Stimulated activated CD4-positive, alpha-beta T cell treated with anti-CD3 and anti-CD28 coated beads, Interleukin-12 subunit alpha, Interleukin-12 subunit beta, amount 100 ng/mL, for 4 hours (primary cell): Measurements from ENCODE around the gene DIAPH1.

Source experiments
- DNase-seq: peaks from one replicate; pipeline ENCODE4 v3.0.0-alpha.2; 2020

The DIAPH1 gene

DNA sequence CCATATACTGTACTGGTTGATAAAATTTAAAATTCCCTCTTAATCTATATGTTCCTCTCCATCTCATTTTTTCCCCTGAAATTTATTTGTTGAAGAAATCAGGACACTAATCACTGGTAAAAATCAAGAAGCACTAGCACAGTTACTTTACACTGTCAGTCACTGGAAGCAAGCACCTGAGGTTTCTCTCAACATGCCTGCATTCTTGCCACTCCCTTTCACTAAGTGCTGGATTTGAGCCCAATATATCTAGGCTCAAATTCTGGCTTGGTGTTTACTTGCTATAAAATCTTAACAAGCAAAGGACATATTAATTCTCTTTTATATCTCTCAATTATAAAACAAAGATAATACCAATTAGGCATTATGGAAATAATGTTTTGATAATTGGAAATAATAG lies 58.6 kb downstream of the DIAPH1 start:
- no peak for DNase-seq

- DNase-seq, result no peak
Observed at GRCh38 chr5:141559461-141559860, 59.3 kb downstream of the DIAPH1 start.

- DNase-seq, result no peak
Observed at GRCh38 chr5:141558150-141558549, 60.6 kb downstream of the DIAPH1 start.

- DNase-seq, result peak; percentile 75
Observed at GRCh38 chr5:141557681-141558136, 61.1 kb downstream of the DIAPH1 start.

DNA sequence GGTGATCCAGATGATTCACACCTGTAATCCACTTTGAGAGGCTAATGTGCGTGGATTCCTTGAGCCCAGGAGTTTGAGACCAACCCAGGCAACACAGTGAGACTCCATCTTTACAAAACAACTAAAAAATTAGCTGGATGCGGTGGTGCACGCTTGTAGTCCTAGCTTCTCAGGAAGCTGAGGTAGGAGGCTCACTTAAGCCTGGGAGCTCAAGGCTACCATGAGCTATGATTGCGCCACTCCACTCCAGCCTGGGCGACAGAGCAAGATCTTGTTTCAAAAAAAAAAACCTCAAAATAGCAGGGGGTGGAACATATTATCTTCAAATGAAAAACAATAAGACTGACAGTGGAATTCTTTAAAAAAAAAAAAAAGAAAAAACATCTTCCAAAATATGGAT lies 70.9 kb downstream of the DIAPH1 start:
- no peak for DNase-seq

- no peak for DNase-seq
Observed at GRCh38 chr5:141547488-141547887, 71.3 kb downstream of the DIAPH1 start.

DNA sequence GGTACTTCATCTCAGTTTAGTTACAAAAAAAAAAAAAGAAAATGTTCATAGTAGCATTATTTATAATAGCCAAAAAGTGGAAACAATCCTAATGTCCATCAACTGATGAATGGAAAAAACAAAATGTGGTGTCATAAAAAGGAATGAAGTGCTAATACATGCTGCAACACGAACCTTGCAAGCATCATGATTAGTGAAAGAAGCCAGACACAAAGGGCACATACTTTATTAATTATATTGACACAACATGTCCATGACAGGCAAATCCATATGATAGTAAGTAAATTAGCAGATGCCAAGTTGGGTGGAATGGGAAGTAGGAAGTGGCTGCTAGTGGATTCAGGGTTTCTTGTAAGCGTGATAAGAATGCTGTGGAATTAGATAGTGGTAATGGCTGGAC lies 75.7 kb downstream of the DIAPH1 start:
- DNase-seq, result no peak

DNA sequence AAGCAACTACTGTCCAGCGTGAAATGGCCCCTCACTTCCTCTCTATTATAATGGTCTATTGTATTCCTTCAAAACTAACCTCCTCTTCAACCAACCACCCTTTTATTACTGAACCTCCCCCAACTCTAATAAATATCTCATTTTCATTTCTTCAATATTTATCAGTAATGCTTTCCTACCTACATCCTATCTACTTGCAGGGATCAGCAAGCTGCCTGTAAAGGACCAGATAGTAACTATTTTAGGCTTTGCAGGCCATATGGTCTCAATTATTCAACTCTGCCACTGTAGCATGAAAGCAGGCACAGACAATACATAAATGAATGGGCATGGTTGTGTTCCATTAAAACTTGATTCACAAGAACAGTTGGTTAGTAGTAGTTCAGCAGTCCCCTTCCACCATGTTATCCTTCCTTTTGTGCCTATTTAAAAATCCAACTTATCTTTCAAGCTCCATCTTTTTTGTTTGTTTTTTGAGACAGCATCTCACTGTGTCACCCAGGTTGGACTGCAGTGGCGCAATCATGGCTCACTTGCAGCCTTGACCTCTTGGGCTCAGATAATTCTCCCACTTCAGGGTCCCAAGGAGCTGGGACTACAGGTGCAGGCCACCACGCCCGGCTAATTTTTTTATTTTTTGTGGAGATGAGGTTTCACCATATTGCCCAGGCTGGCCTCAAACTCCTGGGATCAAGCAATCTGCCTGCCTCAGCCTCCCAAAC lies 84.1 kb downstream of the DIAPH1 start:
- DNase-seq, result no peak

- no peak for DNase-seq
Observed at GRCh38 chr5:141533897-141534296, 84.9 kb downstream of the DIAPH1 start.

- DNase-seq, result no peak
Observed at GRCh38 chr5:141532726-141533125, 86.1 kb downstream of the DIAPH1 start.

DNA sequence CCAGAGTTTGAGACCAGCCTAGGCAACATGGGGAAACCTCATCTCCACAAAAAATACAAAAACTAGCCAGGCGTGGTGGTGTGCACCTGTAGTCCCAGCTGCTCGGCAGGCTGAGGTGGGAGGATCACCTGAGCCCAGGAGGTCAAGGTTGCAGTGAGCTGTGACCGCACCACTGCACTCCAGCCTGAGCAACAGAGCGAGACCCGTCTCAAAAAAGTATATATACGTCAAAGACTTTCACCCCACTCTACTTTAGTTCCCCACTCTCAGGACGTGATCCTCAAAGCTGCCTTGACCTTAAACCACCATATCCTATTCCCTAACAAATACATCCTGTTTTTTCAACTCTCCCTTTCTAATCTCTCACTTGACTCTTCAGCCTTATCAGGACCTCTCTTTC lies 88.9 kb downstream of the DIAPH1 start:
- DNase-seq, result no peak

DNA sequence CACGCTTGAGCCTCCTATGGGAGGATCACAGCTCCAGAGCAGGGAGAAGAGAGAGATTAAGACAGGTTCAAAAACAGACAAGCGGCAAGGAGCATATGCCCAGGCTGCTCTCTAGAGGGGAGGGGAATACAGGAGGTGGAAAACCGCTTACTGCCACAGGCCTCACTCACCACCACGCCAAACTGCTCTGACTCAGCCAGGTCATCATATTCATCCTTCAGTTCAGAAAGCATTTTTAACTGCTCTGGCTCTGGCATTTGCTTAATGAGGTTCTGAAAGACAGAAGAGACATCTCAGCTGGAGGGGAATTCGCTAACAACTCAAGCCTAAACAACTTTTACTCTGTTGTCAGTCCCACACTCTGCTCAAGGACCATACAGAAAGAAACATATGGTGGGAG lies 89.8 kb downstream of the DIAPH1 start:
- DNase-seq, result no peak

GRCh38 chr5:141528291-141528984 lies 90.4 kb downstream of the DIAPH1 start:
- DNase-seq, result no peak

DNA sequence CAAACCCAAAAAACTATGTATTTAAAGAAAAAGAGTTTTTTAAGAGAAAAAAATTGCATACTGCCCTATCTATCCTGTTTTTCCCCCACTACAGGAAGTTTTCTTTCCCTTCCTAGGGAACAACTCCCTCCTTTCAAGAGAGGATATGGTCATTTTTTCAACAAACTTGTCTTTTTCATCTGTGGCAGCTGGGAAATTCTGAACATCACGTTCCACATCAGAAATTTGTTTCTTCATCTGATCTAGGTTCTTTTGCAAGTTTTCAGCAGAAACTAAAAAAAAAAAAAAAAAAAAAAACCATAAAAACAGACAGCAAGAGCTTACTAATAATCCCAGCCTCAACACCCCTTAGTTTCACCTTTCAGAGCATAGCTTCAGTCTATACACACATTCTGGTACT lies 91.4 kb downstream of the DIAPH1 start:
- DNase-seq, result no peak

DNA sequence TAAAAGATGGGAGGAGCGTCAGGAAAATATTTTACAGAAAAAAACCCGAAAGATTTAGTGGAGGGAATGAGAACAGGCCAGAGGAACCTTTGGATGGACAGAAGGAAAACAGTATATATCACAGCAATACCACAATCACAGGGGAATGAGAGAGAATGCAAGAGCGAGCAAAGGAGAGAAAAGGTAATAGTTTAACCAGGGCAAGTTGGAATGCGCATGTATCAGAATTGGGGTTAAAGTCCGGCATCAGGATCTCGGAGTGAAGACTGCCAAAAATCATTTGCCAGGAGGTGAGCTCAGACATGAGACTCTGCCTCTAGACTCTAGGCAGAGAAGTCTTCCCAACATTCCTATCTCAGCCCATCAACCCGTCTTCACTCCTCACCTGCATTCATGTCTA lies 93.1 kb downstream of the DIAPH1 start:
- DNase-seq, result no peak

GRCh38 chr5:141524604-141525597 lies 93.9 kb downstream of the DIAPH1 start:
- peak; percentile 50 for DNase-seq

DNA sequence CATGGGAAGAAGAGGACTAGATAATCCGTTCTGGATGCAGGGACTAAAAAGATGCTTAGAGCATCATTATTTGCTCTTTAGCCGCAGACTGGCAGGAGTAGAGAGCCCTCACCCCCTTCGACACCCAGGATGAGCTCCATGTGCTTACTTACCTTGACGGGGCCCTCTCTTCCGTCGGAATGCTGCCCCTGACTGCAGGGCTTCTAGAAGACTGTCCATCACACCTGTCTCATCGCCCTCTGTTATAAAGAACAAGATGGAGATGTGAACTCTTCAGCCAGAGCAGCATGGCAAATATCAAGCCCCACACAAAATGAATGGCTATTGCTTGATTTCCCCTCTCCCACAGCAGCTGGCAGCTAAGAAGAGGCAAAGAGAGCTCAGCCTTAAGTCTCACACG lies 94.8 kb downstream of the DIAPH1 start:
- no peak for DNase-seq

DNA sequence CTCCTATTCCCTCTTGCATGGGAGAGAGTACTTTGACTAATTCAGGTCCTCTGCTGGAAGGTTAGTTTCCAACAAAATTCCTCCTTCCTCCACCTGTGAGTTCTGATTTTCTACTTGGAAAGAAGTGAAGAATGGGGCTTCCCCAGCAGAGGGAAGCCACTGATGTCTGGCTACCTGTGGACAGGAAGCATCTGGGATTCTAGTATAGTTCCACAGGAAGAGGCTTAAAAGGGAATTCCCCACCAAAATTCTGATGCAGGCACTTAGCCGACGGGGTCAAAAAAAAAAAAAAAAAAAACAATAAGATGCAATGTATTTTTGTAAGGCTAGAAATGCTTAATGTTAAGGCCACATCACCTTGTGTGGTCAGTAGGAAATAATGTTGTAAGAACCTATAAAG lies 96.5 kb downstream of the DIAPH1 start:
- no peak for DNase-seq

GRCh38 chr5:141521244-141521781 lies 97.5 kb downstream of the DIAPH1 start:
- DNase-seq, result no peak

- DNase-seq, result no peak
Observed at GRCh38 chr5:141519605-141520565, 98.9 kb downstream of the DIAPH1 start.

DNA sequence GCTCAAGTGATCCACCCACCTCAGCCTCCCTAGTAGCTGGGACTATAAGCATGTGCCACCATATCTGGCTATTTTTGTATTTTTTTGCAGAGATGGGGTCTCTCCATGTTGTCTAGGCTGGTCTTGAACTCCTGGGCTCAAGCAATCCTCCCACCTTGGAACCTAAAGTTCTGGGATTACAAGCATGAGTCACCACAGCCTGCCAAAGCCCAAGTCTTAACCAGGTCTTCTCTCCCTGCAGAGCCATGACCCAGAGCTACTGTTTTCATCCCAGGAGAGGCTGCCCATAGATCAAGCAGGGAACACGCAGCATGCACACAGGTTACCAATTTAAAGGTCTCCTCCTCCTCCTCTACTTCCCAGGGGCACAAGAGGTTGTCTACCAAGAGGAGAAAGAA lies 100.2 kb downstream of the DIAPH1 start:
- DNase-seq, result no peak
